HepG2 (cell line): ENCODE results near the gene STKLD1. TPM values are rescaled to one million over a fixed set of nuclear protein-coding genes. Genes with fewer than 3 reads are reported as not detected.

Source experiments
- ERF ChIP-seq: IDR thresholded peaks from 2 replicates; pipeline ENCODE4 v1.6.1; 2018; ENCODE audit warnings: missing biosample characterization, missing genetic modification reagents
- ETV6 ChIP-seq: sonication (generic); formaldehyde crosslinking; conservative IDR thresholded peaks from 2 replicates; pipeline ENCODE4 v1.4.0; 2020; ENCODE audit warnings: missing genetic modification reagents
- HMGA1 ChIP-seq: sonication (generic); formaldehyde crosslinking; conservative IDR thresholded peaks from 2 replicates; pipeline ENCODE4 v1.4.0; 2020; ENCODE audit warnings: missing genetic modification reagents
- KAT7 ChIP-seq: IDR thresholded peaks from 2 replicates; pipeline ENCODE4 v1.6.1; 2018; ENCODE audit warnings: borderline replicate concordance, missing compliant biosample characterization
- MZF1 ChIP-seq: sonication (generic); formaldehyde crosslinking; IDR thresholded peaks from 2 replicates; pipeline ENCODE4 v1.8.1; 2023; ENCODE audit warnings: mild to moderate bottlenecking, missing genetic modification reagents, borderline replicate concordance
- RARG ChIP-seq: sonication (generic); formaldehyde crosslinking; IDR thresholded peaks from 2 replicates; pipeline ENCODE4 v1.4.0; 2020; ENCODE audit warnings: low read depth, mild to moderate bottlenecking, missing genetic modification reagents
- SRSF1 ChIP-seq: fragments of 200-400 bp; formaldehyde crosslinking; optimal IDR thresholded peaks from 2 replicates; pipeline ENCODE3; 2017; ENCODE audit warnings: mild to moderate bottlenecking, low read depth, low read length, moderate library complexity
- TOE1 ChIP-seq: sonication (generic); formaldehyde crosslinking; IDR thresholded peaks from 2 replicates; pipeline ENCODE4 v1.4.0; 2020; ENCODE audit warnings: mild to moderate bottlenecking, missing genetic modification reagents
- ZNF232 ChIP-seq: sonication (generic); formaldehyde crosslinking; IDR thresholded peaks from 2 replicates; pipeline ENCODE4 v1.4.0; 2020; ENCODE audit warnings: missing genetic modification reagents, borderline replicate concordance
- ZNF282 ChIP-seq: fragments of 450-650 bp; IDR thresholded peaks from 2 replicates; pipeline ENCODE4 v1.6.1; 2018; ENCODE audit not compliant: partially characterized antibody
- polyA plus RNA-seq, 8 experiments: library from polyadenylated mRNA; depleted of rRNA in 3 of 8; stranded (reverse) in 7 of 8; unstranded in 1 of 8; fragments of >200 nt; fragmentation: Illumina TruSeq in 4 of 8; extraction: Trizol in 4 of 8; gene quantifications; 2 replicates each; pipeline versions ENCODE4 v1.2.1 to v1.2.3, GENCODE V29; 2011 to 2016; ENCODE audit warnings: low read depth in 4 of 8, missing spikeins in 1 of 8, mixed read lengths in 1 of 8; ENCODE audit not compliant: insufficient read depth in 1 of 8
- total RNA-seq, 5 experiments: library from RNA; depleted of rRNA; stranded (reverse); fragments of >200 nt; fragmentation: Illumina TruSeq; extraction: Trizol; gene quantifications; 2 replicates each; pipeline ENCODE4 v1.2.3, GENCODE V29; 2016; ENCODE audit warnings: low read depth in 1 of 5
- TF ChIP-seq, protein P1 (sequence below): sonication (generic); formaldehyde crosslinking; IDR thresholded peaks from 2 replicates; pipeline ENCODE4 v1.4.0; 2020; ENCODE audit warnings: missing genetic modification reagents, borderline replicate concordance
- TF ChIP-seq, protein P2 (sequence below): sonication (generic); formaldehyde crosslinking; conservative IDR thresholded peaks from 2 replicates; pipeline ENCODE4 v1.4.0; 2020; ENCODE audit warnings: missing genetic modification reagents
- TF ChIP-seq, protein P3 (sequence below): sonication (generic); formaldehyde crosslinking; IDR thresholded peaks from 2 replicates; pipeline ENCODE4 v1.5.1; 2020; ENCODE audit warnings: missing genetic modification reagents, mild to moderate bottlenecking, borderline replicate concordance
- TF ChIP-seq, protein P4 (sequence below): IDR thresholded peaks from 2 replicates; pipeline ENCODE4 v1.6.1; 2016; ENCODE audit warnings: missing compliant biosample characterization, missing genetic modification reagents, borderline replicate concordance
- TF ChIP-seq, protein P5 (sequence below): sonication (generic); formaldehyde crosslinking; conservative IDR thresholded peaks from 2 replicates; pipeline ENCODE4 v1.8.0; 2022; ENCODE audit warnings: mild to moderate bottlenecking, moderate library complexity, missing genetic modification reagents
- TF ChIP-seq, protein P6 (sequence below): sonication (generic); formaldehyde crosslinking; IDR thresholded peaks from 2 replicates; pipeline ENCODE4 v1.4.0; 2020; ENCODE audit warnings: missing genetic modification reagents

The STKLD1 gene
- total and polyA plus RNA-seq, 2 of the 13 experiments (the other 11 are each of a cell fraction or from before 2014, with no cell fraction given) = 1.5 to 2.2 TPM

DNA sequence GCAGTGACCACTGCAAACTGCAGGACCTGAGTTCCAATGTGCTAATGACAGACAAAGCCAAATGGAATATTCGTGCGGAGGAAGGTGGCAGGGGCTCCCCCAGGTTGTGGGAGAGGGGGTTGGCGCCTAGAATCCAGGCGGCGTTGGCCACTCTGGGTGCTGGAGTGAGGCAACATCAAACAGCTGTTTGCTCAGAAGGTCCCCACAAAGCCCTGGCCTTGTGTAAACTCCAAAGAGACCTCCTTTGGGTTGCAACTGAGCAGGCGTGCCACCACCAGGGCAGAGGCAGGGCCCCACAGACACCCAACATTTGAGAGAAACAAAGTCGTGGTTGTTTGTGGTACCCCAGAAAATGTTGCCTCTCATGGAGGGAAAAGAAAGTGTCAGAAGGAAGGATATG, 14.5 kb downstream of the STKLD1 start (continued):
- TF ChIP-seq, protein P1, sequence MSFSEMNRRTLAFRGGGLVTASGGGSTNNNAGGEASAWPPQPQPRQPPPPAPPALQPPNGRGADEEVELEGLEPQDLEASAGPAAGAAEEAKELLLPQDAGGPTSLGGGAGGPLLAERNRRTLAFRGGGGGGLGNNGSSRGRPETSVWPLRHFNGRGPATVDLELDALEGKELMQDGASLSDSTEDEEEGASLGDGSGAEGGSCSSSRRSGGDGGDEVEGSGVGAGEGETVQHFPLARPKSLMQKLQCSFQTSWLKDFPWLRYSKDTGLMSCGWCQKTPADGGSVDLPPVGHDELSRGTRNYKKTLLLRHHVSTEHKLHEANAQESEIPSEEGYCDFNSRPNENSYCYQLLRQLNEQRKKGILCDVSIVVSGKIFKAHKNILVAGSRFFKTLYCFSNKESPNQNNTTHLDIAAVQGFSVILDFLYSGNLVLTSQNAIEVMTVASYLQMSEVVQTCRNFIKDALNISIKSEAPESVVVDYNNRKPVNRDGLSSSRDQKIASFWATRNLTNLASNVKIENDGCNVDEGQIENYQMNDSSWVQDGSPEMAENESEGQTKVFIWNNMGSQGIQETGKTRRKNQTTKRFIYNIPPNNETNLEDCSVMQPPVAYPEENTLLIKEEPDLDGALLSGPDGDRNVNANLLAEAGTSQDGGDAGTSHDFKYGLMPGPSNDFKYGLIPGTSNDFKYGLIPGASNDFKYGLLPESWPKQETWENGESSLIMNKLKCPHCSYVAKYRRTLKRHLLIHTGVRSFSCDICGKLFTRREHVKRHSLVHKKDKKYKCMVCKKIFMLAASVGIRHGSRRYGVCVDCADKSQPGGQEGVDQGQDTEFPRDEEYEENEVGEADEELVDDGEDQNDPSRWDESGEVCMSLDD (CRISPR knock-in tag) = peak; percentile 85; the same call in 1 of the 2 replicates
- no peak for TF ChIP-seq KAT7
- no peak for TF ChIP-seq ERF (CRISPR knock-in tag)
- TF ChIP-seq HMGA1 (CRISPR knock-in tag) = no peak
- TF ChIP-seq, protein P2, sequence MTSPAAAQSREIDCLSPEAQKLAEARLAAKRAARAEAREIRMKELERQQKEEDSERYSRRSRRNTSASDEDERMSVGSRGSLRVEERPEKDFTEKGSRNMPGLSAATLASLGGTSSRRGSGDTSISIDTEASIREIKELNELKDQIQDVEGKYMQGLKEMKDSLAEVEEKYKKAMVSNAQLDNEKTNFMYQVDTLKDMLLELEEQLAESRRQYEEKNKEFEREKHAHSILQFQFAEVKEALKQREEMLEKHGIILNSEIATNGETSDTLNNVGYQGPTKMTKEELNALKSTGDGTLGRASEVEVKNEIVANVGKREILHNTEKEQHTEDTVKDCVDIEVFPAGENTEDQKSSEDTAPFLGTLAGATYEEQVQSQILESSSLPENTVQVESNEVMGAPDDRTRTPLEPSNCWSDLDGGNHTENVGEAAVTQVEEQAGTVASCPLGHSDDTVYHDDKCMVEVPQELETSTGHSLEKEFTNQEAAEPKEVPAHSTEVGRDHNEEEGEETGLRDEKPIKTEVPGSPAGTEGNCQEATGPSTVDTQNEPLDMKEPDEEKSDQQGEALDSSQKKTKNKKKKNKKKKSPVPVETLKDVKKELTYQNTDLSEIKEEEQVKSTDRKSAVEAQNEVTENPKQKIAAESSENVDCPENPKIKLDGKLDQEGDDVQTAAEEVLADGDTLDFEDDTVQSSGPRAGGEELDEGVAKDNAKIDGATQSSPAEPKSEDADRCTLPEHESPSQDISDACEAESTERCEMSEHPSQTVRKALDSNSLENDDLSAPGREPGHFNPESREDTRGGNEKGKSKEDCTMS (CRISPR knock-in tag) = no peak
- TF ChIP-seq ZNF282 = no peak
- TF ChIP-seq MZF1 (CRISPR knock-in tag) = no peak
- TF ChIP-seq, protein P3, sequence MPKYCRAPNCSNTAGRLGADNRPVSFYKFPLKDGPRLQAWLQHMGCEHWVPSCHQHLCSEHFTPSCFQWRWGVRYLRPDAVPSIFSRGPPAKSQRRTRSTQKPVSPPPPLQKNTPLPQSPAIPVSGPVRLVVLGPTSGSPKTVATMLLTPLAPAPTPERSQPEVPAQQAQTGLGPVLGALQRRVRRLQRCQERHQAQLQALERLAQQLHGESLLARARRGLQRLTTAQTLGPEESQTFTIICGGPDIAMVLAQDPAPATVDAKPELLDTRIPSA = no peak
- TF ChIP-seq, protein P4, sequence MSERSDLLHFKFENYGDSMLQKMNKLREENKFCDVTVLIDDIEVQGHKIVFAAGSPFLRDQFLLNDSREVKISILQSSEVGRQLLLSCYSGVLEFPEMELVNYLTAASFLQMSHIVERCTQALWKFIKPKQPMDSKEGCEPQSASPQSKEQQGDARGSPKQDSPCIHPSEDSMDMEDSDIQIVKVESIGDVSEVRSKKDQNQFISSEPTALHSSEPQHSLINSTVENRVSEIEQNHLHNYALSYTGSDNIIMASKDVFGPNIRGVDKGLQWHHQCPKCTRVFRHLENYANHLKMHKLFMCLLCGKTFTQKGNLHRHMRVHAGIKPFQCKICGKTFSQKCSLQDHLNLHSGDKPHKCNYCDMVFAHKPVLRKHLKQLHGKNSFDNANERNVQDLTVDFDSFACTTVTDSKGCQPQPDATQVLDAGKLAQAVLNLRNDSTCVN (CRISPR knock-in tag) = 0 out of 2 replicates have a peak, but pooled peaks have one; percentile 20
- no peak for TF ChIP-seq TOE1 (CRISPR knock-in tag)
- TF ChIP-seq ZNF232 (CRISPR knock-in tag) = no peak
- TF ChIP-seq, protein P5, sequence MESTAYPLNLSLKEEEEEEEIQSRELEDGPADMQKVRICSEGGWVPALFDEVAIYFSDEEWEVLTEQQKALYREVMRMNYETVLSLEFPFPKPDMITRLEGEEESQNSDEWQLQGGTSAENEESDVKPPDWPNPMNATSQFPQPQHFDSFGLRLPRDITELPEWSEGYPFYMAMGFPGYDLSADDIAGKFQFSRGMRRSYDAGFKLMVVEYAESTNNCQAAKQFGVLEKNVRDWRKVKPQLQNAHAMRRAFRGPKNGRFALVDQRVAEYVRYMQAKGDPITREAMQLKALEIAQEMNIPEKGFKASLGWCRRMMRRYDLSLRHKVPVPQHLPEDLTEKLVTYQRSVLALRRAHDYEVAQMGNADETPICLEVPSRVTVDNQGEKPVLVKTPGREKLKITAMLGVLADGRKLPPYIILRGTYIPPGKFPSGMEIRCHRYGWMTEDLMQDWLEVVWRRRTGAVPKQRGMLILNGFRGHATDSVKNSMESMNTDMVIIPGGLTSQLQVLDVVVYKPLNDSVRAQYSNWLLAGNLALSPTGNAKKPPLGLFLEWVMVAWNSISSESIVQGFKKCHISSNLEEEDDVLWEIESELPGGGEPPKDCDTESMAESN (CRISPR knock-in tag) = no peak
- no peak for TF ChIP-seq SRSF1
- no peak for TF ChIP-seq ETV6 (CRISPR knock-in tag)
- TF ChIP-seq, protein P6, sequence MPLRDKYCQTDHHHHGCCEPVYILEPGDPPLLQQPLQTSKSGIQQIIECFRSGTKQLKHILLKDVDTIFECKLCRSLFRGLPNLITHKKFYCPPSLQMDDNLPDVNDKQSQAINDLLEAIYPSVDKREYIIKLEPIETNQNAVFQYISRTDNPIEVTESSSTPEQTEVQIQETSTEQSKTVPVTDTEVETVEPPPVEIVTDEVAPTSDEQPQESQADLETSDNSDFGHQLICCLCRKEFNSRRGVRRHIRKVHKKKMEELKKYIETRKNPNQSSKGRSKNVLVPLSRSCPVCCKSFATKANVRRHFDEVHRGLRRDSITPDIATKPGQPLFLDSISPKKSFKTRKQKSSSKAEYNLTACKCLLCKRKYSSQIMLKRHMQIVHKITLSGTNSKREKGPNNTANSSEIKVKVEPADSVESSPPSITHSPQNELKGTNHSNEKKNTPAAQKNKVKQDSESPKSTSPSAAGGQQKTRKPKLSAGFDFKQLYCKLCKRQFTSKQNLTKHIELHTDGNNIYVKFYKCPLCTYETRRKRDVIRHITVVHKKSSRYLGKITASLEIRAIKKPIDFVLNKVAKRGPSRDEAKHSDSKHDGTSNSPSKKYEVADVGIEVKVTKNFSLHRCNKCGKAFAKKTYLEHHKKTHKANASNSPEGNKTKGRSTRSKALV (CRISPR knock-in tag) = no peak
- TF ChIP-seq RARG = no peak
